Renal cortex interstitium (tissue), 11 donors: ENCODE results near the gene PTPRT. TPM values are rescaled to one million over a fixed set of nuclear protein-coding genes. Genes with fewer than 3 reads are reported as not detected.
"Not testable (repeated sequence)": the region's sequence is repeated elsewhere in the genome, so short reads cannot be mapped to it uniquely, and the experiment has no call there.

ENCODE experiments used
- DNase-seq, 11 donors: peaks; one replicate each; pipeline ENCODE4 v3.0.0-alpha.2; 2013; ENCODE audit warnings: low read depth in 9 of 11, low spot score in 4 of 11; ENCODE audit errors: extremely low read depth in 1 of 11
- polyA plus RNA-seq, 3 donors: library from polyadenylated mRNA; unstranded; fragments of 120-200 nt; gene quantifications; one replicate each; pipeline ENCODE4 v1.2.1, GENCODE V29; 2013; ENCODE audit not compliant: insufficient read length in 3 of 3

PTPRT gene
- polyA plus RNA-seq, 3 donors = 0.78 to 1.0 (median 0.86) TPM

DNA sequence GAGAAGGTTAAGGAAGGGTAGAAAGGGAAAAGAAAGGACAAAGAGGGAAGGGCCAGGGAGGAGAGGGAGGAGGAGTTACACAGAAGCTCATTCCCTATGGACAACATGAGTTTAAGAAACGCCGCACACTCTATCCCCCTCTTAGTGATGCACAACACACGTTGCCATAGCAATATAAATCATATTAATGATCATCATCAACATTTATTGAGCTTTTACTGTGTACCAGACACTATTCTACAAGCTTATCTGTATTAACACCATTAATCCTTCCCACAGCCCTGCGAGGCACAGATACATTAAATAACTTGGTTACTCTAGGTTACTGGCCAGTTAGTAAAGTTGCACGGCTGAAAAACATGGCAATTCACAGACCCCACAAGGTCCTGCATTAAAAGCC is 234.8 kb downstream of the PTPRT start:
- no peak for DNase-seq

DNA sequence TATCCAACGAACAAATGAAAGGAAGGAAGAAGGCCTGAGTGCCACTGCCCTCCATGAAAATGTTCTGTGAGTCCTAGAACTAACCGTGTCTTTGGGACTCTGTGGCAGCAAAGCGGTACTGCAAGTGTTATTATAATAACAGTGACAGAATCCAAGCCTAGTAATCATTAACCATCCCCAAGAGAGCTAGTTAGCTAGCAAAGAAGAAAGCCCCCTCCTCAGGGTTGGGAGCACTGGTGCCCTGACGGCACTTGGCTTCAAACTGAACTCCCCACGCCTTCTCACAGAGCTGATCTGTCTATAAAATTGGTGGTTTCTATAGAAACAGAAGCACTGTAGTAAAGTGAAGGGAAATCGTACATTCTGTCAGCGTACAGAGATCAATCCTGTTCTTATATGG is 239.8 kb downstream of the PTPRT start:
- DNase-seq = peak in 8 of 11 donors; percentile 6 to 43 (median 14)

DNA sequence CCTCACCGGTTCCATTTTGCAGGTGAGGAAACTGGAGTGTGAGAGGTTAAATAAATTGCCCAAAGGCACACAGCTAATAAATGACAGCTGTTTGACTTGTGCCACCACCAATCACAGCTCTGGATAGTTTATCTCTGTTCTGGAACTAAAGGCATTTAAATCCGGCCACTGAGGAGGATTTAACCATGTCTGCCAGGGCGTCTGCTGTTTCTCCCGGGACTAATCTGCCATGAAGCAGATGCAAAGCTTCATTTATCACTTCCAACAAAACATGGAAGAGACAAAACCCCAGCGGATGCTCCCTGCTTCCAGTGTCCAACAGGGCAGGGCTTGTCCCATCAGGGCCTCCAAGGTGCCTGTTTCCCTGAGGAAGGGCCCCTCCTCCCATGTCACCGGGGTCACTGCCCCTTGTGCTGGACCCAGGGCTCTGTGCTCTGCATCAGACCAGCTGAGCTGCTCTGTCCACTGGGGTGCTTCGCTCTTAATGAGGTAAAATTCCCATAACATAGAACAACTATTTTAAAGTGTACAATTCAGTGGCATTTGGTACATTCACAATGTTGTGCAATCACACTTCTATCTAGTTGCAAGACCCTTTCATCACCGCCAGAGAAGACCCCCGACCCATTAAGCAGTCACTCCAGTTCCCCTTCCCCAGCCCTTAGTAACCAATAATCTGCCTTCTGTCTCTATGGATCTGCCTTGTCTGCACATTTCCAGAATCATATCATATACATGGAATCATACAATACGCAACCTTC is 244.3 kb downstream of the PTPRT start:
- DNase-seq = no peak

DNA sequence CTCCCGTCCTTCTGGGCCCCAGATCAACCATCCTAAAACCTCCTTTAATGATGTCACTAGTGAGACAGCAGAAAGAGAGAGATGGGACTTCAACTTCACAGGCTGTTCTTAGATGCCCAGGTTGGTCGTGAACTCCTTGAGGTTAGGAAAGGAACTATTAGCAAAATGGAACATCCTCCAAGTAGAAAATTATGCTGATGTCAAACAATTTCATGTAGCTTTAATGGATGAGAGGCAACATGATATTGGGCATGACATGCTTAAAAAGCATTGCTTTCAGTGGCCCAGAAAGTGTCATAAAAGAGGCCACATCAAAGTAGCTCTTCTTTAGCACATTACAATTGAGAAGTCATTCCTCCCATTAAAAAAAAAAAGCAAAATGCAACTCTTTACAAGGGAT is 248.1 kb downstream of the PTPRT start:
- DNase-seq = no peak

GRCh38 chr20:42938441-42939205 is 251.1 kb downstream of the PTPRT start:
- DNase-seq = no peak

- DNase-seq = no peak
Observed at GRCh38 chr20:42936482-42936881, 253.2 kb downstream of the PTPRT start.

- DNase-seq = no peak
Observed at GRCh38 chr20:42924215-42924614, 265.5 kb downstream of the PTPRT start.

DNA sequence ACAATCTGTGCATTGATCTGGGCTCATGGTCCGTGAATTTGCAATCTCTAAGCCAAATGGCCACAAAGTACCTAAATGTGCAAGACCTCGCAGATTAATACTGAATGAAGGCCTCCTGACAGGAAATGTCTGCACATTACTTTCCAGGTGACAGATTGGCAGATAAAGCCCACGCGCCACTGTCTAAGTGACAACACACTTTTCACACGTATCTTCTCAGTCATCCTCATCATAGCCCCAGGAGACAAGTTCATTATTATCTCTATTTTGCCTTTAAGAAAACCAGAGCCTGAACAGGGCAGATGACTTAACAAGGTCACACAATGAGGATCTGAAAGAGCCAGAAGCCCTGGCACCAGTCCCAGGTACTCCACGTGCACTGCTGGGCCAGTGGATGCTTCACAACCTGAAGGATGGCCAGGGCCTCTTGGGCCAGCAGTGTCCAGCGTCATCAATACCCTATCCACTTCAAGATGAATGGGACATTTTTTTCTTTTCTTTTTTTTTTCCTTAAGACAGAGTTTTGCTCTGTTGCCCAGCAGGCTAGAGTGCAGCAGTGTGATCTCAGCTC is 266.3 kb downstream of the PTPRT start:
- no peak for DNase-seq

- DNase-seq = no peak
Observed at GRCh38 chr20:42920776-42921175, 268.9 kb downstream of the PTPRT start.

DNA sequence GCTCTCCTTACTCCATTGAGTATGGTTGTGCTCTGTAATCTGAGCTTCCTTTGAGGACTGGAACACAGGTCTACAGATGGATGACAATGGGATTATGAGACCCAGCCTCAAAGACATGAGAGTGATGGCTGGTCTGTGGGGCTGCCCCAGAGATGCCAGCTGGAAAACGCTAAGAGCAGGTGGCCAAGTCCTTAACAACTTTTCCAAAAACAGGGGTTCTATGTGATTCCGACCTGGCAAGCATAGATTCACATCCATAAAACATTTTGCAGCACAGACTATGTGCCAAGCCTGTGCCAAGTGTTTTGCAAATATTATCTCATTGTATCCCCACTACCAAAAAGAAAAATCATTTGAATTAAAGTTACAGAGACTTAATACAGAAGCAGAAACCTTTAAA is 270.4 kb downstream of the PTPRT start:
- no peak for DNase-seq

DNA sequence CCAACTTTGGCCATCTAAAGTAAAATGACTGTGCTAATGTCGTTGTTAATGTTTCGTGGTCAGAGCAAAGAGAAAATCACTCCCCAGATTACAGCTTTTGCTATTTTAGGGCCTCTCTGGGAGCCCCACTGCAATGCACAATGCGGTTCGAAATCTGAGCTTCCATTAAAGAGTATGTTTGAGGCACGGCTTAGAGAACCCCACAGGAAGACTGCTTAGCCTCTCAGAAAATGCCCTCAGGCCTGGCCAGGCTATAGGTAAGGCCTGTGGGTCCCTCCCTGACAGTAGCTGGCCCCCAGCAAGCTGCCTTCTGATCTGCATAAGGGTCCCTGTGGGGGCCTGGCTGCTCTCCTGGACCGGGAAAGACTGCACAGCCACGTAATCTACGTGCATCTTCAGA is 274.6 kb downstream of the PTPRT start:
- DNase-seq = no peak

- DNase-seq = no peak
Observed at GRCh38 chr20:42914302-42914701, 275.4 kb downstream of the PTPRT start.

GRCh38 chr20:42910808-42911207 is 278.9 kb downstream of the PTPRT start:
- DNase-seq = not testable (repeated sequence)

- no peak for DNase-seq
Observed at GRCh38 chr20:42907730-42908129, 282.0 kb downstream of the PTPRT start.

- DNase-seq = no peak
Observed at GRCh38 chr20:42906120-42906519, 283.6 kb downstream of the PTPRT start.

GRCh38 chr20:42902509-42902908 is 287.2 kb downstream of the PTPRT start:
- no peak for DNase-seq

GRCh38 chr20:42901689-42902440 is 287.8 kb downstream of the PTPRT start:
- DNase-seq = no peak

DNA sequence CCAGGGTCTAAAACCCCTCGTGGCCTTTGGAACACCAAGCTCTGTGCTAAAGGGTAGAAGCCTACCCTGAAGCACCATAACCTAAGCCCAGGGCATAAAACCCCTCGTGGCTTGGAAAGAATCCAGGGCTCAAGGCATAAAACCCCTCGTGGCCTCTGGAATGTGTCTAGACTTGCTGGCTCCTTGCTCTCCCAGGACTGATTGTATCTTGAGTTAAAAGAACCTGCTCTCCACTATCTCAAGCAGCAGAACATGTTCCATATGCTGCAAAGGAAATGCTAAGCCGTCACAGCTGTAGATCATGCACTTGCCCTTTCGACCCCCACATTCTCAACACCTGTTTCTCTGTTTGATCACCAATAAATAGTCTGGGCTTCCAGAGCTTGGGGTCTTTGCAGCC is 288.9 kb downstream of the PTPRT start:
- DNase-seq = not testable (repeated sequence)

DNA sequence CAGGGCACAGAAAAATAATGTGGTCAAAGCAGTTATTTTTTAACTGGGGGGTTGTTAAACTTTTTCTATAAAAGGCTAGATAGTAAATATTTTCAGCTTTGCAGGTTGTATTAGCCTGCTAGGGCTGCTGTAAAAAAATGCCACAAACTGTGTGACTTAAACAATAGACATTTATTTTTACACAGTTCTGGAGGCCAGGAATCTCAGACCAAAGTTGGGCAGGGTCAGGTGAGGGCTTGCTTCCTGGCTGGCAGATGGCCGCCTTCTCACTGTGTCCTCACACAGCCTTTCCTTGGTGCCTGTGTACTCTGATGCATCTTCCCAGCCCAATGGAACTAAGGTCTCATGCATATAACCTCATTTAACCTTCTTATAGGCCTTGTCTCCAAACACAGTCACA is 294.7 kb downstream of the PTPRT start:
- DNase-seq = no peak

DNA sequence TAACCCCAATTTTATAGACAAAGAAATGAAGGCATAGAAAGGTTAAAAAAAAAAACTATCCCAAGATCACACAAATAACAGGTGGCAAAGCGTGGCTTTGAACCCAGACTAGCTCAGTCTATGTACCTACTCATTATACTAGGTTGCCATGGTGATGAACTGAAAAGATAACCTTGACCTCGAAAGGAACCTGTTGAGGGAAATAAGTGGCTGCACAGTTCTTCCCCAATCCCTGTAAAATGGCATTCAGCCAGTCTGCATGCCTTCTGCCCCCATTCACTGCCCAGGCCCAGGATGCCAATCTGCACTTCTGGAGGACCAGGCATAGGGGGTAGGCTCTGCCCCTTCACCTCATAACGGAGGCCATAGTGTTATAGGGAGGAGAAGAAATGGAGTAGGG is 295.2 kb downstream of the PTPRT start:
- no peak for DNase-seq
